Stomach smooth muscle (tissue), 2 donors: ENCODE measurements around the gene ITPR1.

Source experiments
- H3K27ac ChIP-seq: one replicate; pipeline ENCODE4 v1.7.0; 2013; ENCODE audit warnings: mild to moderate bottlenecking, low read length, inconsistent platforms
- H3K27me3 ChIP-seq, 2 donors: one replicate each; pipeline ENCODE4 v1.7.0; 2013; ENCODE audit warnings: low read length in 2 of 2; ENCODE audit not compliant: insufficient read depth in 2 of 2, control insufficient read depth in 1 of 2
- H3K36me3 ChIP-seq, 2 donors: one replicate each; pipeline ENCODE4 v1.7.0; 2013; ENCODE audit warnings: low read length in 2 of 2; ENCODE audit not compliant: control insufficient read depth in 2 of 2, insufficient read depth in 2 of 2
- H3K4me1 ChIP-seq: one replicate; pipeline ENCODE4 v1.7.0; 2013; ENCODE audit warnings: low read length; ENCODE audit not compliant: control insufficient read depth, insufficient read depth
- H3K4me3 ChIP-seq, 2 donors: one replicate each; pipeline ENCODE4 v1.7.0; 2013; ENCODE audit warnings: low read length in 2 of 2
- H3K9ac ChIP-seq, 2 donors: one replicate each; pipeline ENCODE4 v1.7.0; 2013; ENCODE audit warnings: low read length in 2 of 2, mild to moderate bottlenecking in 1 of 2
- H3K9me3 ChIP-seq, 2 donors: one replicate each; pipeline ENCODE4 v1.7.0; 2013; ENCODE audit warnings: low read length in 2 of 2; ENCODE audit not compliant: control insufficient read depth in 2 of 2
- donor health status: healthy.
- donor health status: Pancreatic carcinoma.

The ITPR1 gene

DNA sequence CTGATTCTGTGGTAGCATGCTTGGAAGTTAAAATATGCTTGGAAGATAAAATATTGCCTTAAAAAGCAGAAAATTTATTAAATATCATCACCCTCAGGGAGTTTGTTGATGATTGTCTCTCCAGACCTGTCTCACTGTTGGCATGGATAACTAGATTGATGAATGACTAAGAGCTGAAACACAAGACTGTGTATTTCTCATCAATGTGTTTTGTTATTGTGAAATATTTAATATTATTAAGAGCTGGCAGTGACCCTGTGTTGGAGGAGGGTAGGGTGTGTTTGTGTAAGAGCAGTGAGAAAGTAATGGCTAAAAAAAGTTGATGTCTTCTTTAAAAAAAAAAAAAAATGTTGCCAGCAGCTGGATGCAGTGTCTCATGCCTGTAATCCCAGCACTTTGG, 82.2 kb downstream of the ITPR1 start:
- Histone ChIP-seq H3K4me3 (no peak overlapping the region), H3K27me3 (no peaks in the 10 kb centered on the region), H3K9ac (no peak overlapping the region), H3K36me3 (no peaks in the 10 kb centered on the region), H3K27ac (no peak overlapping the region), H3K9me3 (no peaks in the 10 kb centered on the region), H3K4me1 (no peaks in the 10 kb centered on the region)

GRCh38 chr3:4577721-4578120, 84.6 kb downstream of the ITPR1 start:
- H3K9ac ChIP-seq = no peak overlapping the region
- H3K4me3 ChIP-seq = no peak overlapping the region
- H3K27me3 ChIP-seq = no peaks in the 10 kb centered on the region
- H3K4me1 ChIP-seq = peaks cover 4% of the 10 kb centered on the region
- no peak overlapping the region for H3K27ac ChIP-seq
- H3K9me3 ChIP-seq = no peaks in the 10 kb centered on the region
- H3K36me3 ChIP-seq = no peaks in the 10 kb centered on the region

DNA sequence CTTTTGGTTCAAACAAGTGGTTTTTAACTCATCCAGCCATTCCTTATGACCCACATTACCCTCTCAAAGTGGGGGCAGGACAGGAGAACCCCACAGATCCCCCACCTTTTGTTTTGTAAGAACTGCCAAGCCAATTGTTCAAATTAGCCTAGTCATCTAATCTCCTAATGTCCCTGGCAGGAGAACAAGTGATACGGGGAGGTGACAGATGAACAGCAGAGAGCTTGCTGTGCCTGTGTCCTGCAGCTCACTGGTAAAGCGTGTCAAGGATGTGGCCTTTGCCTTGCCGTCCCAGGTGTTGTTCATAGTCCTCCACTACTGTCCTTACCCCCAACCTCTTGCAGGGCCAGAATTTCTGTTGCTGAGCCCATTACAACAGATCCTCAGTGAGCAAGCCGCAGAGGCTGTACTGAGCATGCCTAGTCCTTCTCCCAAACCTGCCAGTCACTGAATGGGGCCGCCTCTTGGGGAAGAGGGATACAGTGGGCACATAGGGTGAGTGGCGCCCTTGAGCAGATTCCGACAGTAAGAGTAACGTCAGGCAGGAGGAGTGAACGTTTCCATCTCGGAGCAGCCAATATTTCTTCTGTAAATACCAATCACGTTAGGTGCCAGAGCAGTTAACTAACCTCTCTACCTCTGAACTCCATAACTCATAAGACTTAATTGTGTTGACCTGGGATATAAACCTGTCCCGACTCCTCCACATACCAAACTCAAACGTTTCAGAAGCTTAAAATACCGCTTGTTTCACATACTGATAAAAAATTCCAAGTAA, 87.4 kb downstream of the ITPR1 start:
- Histone ChIP-seq H3K27ac (no peak overlapping the region), H3K9ac (no peak overlapping the region), H3K4me1 (peaks cover 14% of the 10 kb centered on the region), H3K4me3 (no peak overlapping the region), H3K36me3 (no peaks in the 10 kb centered on the region), H3K9me3 (no peaks in the 10 kb centered on the region), H3K27me3 (no peaks in the 10 kb centered on the region)

- H3K27ac ChIP-seq = no peak overlapping the region
- no peak overlapping the region for H3K4me3 ChIP-seq
- H3K9ac ChIP-seq = no peak overlapping the region
- no peaks in the 10 kb centered on the region for H3K27me3 ChIP-seq
- H3K9me3 ChIP-seq = no peaks in the 10 kb centered on the region
- peaks cover 14% of the 10 kb centered on the region for H3K4me1 ChIP-seq
- no peaks in the 10 kb centered on the region for H3K36me3 ChIP-seq
Measured at GRCh38 chr3:4581124-4581424, 87.9 kb downstream of the ITPR1 start.

GRCh38 chr3:4581498-4581897, 88.3 kb downstream of the ITPR1 start:
- Histone ChIP-seq H3K27me3 (no peaks in the 10 kb centered on the region), H3K4me1 (peaks cover 14% of the 10 kb centered on the region), H3K27ac (no peak overlapping the region), H3K9ac (no peak overlapping the region), H3K9me3 (no peaks in the 10 kb centered on the region), H3K4me3 (no peak overlapping the region), H3K36me3 (no peaks in the 10 kb centered on the region)

- Histone ChIP-seq H3K4me3 (no peak overlapping the region), H3K27ac (no peak overlapping the region), H3K9ac (no peak overlapping the region), H3K36me3 (no peaks in the 10 kb centered on the region), H3K27me3 (no peaks in the 10 kb centered on the region), H3K4me1 (peaks cover 14% of the 10 kb centered on the region), H3K9me3 (no peaks in the 10 kb centered on the region)
Measured at GRCh38 chr3:4581920-4582611, 88.9 kb downstream of the ITPR1 start.

DNA sequence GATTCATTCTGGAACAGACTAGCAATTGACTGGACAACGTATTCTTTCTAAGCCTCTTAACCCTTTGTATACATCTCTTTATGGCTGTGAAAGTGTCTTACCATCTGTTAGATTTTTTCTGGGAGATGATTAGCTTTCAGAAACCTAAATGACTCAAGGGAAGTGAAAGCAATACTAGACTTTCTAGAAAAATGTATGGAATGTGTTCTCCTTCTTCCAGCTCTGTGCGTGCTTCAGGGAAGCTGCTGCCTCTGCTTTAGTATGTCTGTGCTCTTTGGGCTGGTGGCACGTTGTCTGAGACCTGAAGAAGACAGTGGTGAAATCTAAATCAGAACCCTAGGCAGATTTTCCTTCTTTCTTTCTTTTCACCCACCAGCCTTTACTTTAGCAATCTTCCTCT, 89.5 kb downstream of the ITPR1 start:
- H3K9ac ChIP-seq = no peak overlapping the region
- H3K27me3 ChIP-seq = no peaks in the 10 kb centered on the region
- H3K9me3 ChIP-seq = no peaks in the 10 kb centered on the region
- no peaks in the 10 kb centered on the region for H3K36me3 ChIP-seq
- no peak overlapping the region for H3K27ac ChIP-seq
- H3K4me3 ChIP-seq = no peak overlapping the region
- peaks cover 16% of the 10 kb centered on the region for H3K4me1 ChIP-seq

DNA sequence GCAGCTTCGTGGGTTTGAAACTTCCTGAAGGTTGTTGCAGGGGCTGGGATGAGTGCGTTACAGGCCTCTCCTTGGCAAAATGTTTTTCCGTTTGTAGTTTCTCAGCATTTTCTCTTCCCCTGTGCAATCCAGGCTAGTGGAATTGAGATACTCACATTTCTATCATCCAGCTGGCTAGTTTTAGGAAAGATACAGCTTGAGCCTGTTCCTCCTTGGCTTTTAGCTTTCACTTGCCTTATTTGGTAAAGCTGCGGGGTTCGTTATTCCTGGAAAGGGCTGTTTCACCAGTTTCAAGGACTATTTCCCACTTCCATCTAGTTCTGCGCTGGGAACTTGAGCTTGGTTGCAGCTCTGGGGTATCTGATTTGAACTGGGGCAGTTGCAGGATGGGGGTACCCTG, 90.3 kb downstream of the ITPR1 start:
- Histone ChIP-seq H3K27me3 (no peaks in the 10 kb centered on the region), H3K36me3 (no peaks in the 10 kb centered on the region), H3K4me3 (peak overlapping the region; percentile 7 to 58), H3K9ac (peak overlapping the region; percentile 21 to 30), H3K4me1 (peaks cover 17% of the 10 kb centered on the region), H3K9me3 (no peaks in the 10 kb centered on the region), H3K27ac (peak overlapping the region; percentile 55)

DNA sequence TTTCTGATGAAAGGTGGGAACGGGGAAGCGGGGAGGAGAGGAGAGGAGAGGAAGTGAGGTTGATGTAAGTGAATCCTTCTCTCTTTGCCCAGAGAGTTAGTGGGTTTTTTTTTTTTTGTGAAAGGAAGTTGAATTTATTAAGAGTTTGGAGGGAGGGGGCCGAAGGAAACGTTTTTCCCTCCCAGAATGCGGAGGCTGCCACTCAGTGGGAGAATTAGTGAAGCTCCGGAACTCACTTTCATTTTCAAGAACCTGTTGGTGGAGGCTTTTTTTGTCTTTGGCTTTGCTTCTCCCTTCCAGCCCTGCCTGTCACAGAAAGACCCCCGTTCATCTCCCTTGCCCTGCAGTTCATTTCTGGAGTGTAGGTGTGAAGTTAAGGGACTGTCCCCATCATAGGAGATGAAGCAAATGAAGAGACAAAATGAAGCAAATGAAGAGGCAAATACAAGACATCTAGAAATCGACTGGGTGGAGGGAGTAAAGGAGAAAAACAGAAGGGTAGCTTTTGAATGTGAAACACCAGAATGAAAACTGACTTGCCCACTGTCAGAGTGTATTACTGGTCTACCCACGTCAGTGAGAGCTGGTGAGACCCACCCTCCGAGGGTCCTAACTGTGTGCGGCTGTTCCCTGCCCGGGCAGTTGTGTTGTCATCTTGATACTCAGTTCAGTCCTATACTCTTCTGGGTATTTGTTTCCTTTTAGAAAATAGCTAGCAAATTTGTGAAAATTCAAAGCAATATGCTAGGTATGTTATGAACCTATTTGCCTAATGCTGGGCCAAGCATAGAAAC, 91.5 kb downstream of the ITPR1 start:
- Histone ChIP-seq H3K36me3 (no peaks in the 10 kb centered on the region), H3K27ac (peak overlapping the region; percentile 55), H3K9me3 (no peaks in the 10 kb centered on the region), H3K27me3 (no peaks in the 10 kb centered on the region), H3K4me3 (peak overlapping the region; percentile 39 to 60), H3K4me1 (peaks cover 24% of the 10 kb centered on the region), H3K9ac (peak overlapping the region; percentile 42 to 54)

GRCh38 chr3:4586381-4586780, 93.2 kb downstream of the ITPR1 start:
- Histone ChIP-seq H3K27me3 (no peaks in the 10 kb centered on the region), H3K9ac (no peak overlapping the region), H3K27ac (no peak overlapping the region), H3K9me3 (no peaks in the 10 kb centered on the region), H3K4me3 (no peak overlapping the region), H3K4me1 (peaks cover 26% of the 10 kb centered on the region), H3K36me3 (no peaks in the 10 kb centered on the region)
